ENCODE measurements around the gene LY6G6F.
"Not testable (repeated sequence)": the region's sequence is repeated elsewhere in the genome, so short reads cannot be mapped to it uniquely, and the experiment has no call there.

The LY6G6F gene

GRCh38 chr6:31702819-31703716 is 3.6 kb upstream of the LY6G6F start, which contains the start of gene ABHD16A:
Gene ABHD16A, minus strand, starts transcription at chr6:31703324. Its CDS starts 43 bp downstream, at chr6:31703281.
- peak; percentile 96 for DNase-seq (ENCODE audit: low read depth)

DNA sequence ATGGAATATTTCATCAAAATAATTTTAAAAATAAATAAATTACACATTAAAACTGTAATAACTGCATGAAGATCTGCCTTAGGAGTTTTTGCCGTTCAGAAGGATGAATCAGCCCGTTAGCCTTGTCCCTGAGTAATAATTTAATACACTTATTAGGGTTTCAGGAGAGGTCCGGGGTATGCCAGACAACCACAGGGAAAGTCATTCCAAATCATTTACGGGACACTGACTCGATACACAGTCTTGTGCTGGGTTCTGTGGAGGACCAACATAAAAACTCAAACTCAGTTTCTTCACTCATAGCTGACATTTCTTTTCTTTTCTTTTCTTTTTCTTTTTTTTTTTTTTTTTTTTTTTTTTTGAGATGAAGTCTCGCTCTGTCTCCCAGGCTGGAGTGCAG is 735 bp upstream of the LY6G6F start:
- DNase-seq (ENCODE audit: low read depth), result no peak

DNA sequence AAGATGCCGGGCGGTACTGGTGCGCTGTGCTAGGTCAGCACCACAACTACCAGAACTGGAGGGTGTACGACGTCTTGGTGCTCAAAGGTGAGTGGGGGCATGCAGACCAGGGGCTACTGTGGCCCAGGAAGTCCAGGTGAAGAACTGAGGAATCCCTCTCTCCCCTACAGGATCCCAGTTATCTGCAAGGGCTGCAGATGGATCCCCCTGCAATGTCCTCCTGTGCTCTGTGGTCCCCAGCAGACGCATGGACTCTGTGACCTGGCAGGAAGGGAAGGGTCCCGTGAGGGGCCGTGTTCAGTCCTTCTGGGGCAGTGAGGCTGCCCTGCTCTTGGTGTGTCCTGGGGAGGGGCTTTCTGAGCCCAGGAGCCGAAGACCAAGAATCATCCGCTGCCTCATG is 1.0 kb downstream of the LY6G6F start:
- no peak for DNase-seq (ENCODE audit: low read depth)

DNA sequence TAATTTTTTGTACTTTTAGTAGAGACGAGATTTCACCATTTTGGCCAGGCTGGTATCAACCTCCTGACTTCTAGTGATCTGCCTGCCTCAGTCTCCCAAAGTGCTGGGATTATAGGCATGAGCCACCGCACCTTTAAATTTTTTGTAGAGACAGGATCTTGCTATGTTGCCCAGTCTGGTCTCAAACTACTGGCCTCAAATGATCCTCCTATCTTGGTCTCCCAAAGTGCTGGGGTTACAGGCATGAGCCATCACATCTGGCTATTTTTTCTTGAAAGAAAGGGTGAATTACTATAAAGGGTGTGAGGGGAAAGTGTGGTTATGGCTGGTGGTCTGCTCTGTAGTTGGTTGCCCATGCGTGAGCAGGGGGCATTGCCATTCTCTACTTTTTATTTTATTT is 1.6 kb downstream of the LY6G6F start:
- DNase-seq (ENCODE audit: low read depth), result no peak

GRCh38 chr6:31709157-31709556 is 2.5 kb downstream of the LY6G6F start:
- not testable (repeated sequence) for DNase-seq (ENCODE audit: low read depth)

DNA sequence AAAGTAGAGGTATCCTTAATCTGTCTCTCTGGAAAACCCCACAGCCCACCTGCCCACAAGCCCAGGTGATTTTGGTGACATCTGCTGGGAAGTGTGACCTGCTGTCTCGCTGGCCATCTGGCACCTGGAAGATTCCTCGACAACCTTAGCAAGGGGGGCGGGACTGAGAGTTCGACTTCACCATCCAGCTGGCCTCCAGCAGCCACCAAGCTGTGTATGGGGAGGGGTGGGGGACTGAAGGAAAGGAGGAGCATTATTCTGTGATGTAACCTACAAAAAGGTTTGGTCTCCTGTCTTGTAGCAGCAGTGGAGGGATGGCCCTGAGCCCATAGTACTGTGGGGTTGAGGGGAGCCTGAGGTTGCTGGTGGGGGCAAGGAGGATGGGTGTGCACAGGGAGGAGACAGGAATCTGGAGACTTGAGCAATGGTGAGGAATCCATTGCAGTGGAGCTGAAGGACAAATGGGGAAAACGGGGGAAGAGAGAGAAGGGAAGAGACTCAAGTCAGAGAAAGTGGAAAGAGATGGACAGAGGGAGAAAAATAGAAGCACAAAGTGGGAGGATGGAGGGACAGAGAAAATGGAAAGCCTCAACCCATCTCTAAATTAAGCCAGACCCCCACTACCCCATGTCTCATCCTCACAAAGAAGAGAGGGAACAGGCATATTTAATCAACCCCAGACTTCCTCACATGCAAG is 4.0 kb downstream of the LY6G6F start:
- DNase-seq (ENCODE audit: low read depth), result no peak

DNA sequence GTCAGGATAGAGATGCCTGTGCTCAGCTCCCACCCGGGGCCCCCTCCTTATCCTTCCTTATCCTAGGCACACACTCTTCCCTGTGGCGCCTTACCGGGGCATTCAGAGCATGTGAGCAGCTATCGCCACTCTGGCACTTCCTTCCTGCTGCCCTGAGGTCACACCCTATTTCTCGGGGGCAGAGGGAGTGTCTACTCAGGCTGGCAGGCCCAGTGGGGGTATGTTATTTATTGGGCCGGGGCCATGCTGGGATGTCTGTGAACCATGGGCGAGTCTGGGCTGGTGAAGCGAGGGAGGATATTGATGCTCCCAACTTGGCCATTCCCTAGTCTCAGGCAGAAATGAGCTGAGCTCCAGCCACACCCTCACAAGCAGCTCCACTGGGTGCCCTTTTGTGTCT is 4.6 kb downstream of the LY6G6F start:
- DNase-seq (ENCODE audit: low read depth), result no peak

- no peak for DNase-seq (ENCODE audit: low read depth)
Observed at GRCh38 chr6:31712296-31712695, 5.6 kb downstream of the LY6G6F start.

- no peak for DNase-seq (ENCODE audit: low read depth)
Observed at GRCh38 chr6:31713465-31713864, 6.8 kb downstream of the LY6G6F start.

DNA sequence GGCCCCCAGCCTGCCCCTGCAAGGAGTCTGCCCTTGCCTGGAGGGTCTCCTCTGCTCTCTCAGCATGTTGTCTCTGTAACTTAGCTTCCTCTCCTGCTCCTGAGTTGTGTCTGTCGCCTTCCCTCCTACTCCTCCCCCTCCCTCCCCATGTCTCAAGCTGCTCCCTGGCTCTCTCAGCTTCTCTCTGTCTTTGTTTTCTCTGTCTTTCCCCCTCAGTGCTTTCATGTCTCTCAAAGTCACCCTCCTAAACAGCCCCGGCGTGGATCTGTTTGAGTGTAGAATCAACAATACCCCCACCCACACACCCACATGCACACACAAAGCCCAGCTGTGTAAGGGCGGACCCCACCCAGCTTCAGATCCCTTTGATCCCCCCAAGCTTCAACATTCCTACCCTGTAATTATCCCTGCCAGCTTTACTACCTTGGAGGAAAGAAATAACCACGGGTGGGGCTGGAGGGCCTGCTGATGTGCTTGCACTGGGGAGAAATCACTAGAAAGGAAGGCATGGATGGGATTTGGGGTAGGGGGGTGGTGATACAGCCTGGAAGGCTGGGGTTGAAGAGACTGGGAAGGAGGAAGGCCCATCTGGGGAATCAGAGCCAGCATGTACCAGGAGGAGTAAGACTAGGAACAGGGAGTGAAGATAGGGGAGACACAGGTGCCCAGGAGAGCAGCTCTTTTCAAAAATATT is 7.5 kb downstream of the LY6G6F start:
- DNase-seq (ENCODE audit: low read depth), result no peak

- no peak for DNase-seq (ENCODE audit: low read depth)
Observed at GRCh38 chr6:31715022-31715958, 8.6 kb downstream of the LY6G6F start, which contains the start of gene LY6G6D. Gene LY6G6D, plus strand, starts transcription at chr6:31715348. Its CDS starts 8 bp downstream, at chr6:31715356.

DNA sequence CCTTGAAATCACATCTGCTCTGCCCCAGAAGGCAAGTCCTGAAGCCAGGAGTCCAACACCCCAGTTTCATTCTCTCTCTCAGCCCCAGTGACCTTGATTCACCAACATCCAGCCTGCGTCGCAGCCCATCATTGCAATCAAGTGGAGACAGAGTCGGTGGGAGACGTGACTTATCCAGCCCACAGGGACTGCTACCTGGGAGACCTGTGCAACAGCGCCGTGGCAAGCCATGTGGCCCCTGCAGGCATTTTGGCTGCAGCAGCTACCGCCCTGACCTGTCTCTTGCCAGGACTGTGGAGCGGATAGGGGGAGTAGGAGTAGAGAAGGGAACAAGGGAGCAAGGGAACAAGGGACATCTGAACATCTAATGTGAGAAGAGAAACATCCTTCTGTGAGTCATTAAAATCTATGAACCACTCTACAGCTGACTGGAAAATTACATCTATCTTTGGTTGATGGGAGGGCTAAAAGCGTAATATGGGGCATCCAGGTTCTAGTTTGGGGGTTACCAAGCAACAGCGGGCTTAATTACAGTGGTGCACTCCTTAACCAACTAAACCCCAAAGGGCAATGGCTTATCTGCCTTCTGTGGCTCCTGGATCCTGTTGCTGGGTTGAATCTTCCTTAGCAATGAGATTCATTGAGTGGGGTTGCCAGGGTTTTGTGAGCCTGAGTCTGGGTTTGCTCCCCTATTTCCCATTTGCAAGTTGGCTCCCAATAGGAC is 11.0 kb downstream of the LY6G6F start:
- no peak for DNase-seq (ENCODE audit: low read depth)

DNA sequence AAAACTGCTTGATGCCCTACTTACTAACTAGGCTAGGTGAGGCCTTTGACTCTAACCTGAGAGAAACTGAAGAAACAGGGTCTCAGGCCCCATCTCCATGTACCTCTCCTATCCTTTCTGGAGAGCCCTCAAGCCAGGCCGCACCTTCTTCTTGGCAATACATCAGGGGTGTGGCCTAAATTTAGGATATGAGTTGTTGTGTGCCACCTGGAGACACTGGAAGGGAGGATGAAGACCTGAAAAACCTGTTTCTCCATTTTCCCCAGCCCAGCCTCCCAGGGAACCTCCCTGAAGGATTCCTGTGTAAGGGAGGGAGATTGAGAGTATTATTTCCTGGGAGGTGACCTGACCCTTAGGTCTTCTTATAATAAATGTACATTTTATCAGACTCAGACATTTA is 11.6 kb downstream of the LY6G6F start:
- no peak for DNase-seq (ENCODE audit: low read depth)

DNA sequence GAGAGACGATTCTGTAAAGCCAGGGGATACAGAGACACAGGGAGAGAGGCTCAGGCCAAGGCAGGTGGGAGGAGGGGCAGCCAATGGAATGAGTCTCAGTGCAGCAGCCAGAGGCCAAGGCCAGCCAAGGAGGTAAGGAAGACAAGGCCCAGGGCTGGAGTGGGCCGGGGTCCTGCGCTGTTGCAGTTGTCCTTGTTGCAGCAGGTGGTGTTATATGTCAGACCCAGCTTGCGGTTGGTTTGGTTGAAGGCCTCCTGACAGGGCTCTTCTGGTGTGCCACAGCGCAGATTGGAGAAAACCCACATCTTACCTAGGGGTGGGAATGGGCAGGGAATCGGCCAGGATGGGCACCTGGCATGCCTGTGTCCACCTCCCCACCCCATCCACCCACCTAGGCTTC is 12.3 kb downstream of the LY6G6F start:
- no peak for DNase-seq (ENCODE audit: low read depth)

DNA sequence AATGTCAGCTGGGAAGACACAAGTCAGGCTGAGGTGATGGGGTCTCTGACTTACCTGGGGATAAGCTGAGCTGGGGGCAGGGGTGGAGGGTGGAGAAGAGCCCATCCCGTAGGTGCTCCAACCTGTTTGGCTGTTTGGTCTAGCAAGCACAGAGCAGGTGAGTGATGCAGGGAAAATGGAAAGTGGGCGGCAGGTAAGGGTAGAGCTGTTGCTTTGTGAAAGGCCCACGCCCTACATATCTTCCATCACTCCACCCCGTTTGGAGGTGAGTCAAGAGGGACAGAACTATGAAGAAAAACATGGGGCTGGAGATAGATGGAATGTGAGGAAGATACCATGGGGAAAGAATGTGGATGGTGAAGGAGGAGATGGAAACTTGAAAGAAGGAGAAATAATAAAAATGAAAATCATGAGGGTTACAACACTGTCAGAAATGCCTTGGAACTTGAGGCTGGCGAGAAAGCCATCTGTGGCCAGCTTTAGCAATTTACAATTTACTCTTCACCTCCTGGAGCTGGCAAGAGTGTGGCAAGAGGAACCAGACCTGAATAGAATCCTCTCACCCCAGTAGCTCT is 13.6 kb downstream of the LY6G6F start:
- DNase-seq (ENCODE audit: low read depth), result no peak

- DNase-seq (ENCODE audit: low read depth), result no peak
Observed at GRCh38 chr6:31721351-31722020, 14.8 kb downstream of the LY6G6F start, which contains the start of gene LY6G6C. Gene LY6G6C, minus strand, starts transcription at chr6:31721746. Its CDS starts 67 bp downstream, at chr6:31721679.

- no peak for DNase-seq (ENCODE audit: low read depth)
Observed at GRCh38 chr6:31722173-31722572, 15.5 kb downstream of the LY6G6F start.

- no peak for DNase-seq (ENCODE audit: low read depth)
Observed at GRCh38 chr6:31723245-31723979, 16.7 kb downstream of the LY6G6F start, which contains the start of gene MPIG6B. Gene MPIG6B, plus strand, starts transcription at chr6:31723373. Its CDS starts 11 bp downstream, at chr6:31723384.
